ENCODE results near the gene DPEP2NB.

DNA sequence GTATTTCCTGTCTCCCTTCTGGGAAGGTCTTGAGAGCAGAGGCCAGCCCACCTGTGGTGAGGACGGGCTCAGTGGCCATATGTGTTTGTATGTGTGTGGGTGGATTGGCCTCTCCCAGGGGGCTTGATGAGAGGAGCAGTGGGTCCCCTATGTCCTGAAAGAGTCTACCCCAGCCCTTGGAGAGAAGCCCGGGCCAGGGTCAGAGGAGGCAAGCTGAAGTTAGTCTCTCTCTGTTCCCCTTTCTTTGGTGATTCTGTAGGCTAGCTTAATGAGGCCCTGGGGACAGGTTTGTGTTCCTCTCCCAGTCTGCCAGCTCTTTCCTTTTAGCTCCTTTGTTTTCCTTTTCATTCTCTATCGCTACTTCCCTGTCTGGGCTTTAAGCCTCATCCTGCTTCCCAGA is 45.7 kb upstream of the DPEP2NB start:
- TF ChIP-seq, protein P1, sequence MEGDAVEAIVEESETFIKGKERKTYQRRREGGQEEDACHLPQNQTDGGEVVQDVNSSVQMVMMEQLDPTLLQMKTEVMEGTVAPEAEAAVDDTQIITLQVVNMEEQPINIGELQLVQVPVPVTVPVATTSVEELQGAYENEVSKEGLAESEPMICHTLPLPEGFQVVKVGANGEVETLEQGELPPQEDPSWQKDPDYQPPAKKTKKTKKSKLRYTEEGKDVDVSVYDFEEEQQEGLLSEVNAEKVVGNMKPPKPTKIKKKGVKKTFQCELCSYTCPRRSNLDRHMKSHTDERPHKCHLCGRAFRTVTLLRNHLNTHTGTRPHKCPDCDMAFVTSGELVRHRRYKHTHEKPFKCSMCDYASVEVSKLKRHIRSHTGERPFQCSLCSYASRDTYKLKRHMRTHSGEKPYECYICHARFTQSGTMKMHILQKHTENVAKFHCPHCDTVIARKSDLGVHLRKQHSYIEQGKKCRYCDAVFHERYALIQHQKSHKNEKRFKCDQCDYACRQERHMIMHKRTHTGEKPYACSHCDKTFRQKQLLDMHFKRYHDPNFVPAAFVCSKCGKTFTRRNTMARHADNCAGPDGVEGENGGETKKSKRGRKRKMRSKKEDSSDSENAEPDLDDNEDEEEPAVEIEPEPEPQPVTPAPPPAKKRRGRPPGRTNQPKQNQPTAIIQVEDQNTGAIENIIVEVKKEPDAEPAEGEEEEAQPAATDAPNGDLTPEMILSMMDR (IDR thresholded peaks at IDR 0.05), result no peak
- TF ChIP-seq EZH2 (IDR thresholded peaks at IDR 0.05) (no peak), EZH2phosphoT487 (IDR thresholded peaks at IDR 0.05) (no peak)

All from neural progenitor cell (in vitro differentiated cells).